ENCODE data around the gene COX8C. TPM values are rescaled to one million over a fixed set of nuclear protein-coding genes. Genes with fewer than 3 reads are reported as not detected.

Gene COX8C
- total and polyA plus RNA-seq, 2 of the 8 experiments (the other 6 are each of a cell fraction or from before 2014, with no cell fraction given): not detected

DNA sequence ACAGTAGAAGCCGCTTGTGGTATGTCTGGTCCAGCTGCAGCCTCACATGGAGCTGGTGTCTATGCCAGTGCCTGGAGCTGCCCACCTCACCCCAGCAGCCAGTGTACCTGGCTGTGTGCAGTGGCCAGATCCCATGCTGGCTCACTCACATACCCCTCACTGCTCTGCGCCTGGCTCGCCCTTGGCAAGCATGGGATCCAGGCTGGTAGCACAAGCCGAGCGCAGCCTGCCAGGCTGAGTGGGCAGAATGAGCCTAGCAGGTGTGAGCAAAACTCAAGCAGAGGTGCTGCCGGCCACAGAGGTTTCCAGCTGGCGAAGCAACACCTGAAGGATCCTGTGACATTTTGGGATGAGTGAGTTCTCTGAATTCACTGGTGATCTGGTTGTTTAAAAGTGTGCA is 9.1 kb upstream of the COX8C start:
- Histone ChIP-seq H3K18ac (ENCODE audit: extremely low read depth, low read length) (no peak overlapping the region), H2BK12ac (ENCODE audit: low read depth, low read length) (no peak overlapping the region), H2BK120ac (replicated peaks; ENCODE audit: low read depth, low read length) (no peak overlapping the region), H3K79me2 (ENCODE audit: control insufficient read depth in 1 of 2, insufficient read depth in 2 of 2, low read length in 2 of 2) (peaks cover 0 to 11% of the 10 kb centered on the region in 2 experiments; a peak in 3 of 4 replicates), H4K5ac (ENCODE audit: insufficient read length, low read depth, low read length) (no peak overlapping the region), H4K20me1 (replicated peaks in 1 of 2; ENCODE audit: control insufficient read depth in 1 of 2, insufficient read depth in 2 of 2, low read length in 2 of 2) (no peaks in the 10 kb centered on the region), H3K9ac (replicated peaks in 1 of 4; ENCODE audit: extremely low read depth in 1 of 4, low read depth in 3 of 4, low read length in 3 of 4) (no peak overlapping the region), H3K27ac (ENCODE audit: low read depth, low read length) (0 out of 2 replicates have a peak overlapping the region, but pooled peaks have one; percentile 12), H3K23me2 (ENCODE audit: low read depth, low read length) (peaks cover 7% of the 10 kb centered on the region), H3K4me3 (ENCODE audit: extremely low read depth in 1 of 4, insufficient read depth in 2 of 4, low read depth in 3 of 4, low read length in 4 of 4) (no peak overlapping the region), H3K14ac (ENCODE audit: insufficient read length) (no peak overlapping the region), H3K23ac (ENCODE audit: insufficient read length) (no peak overlapping the region), H4K91ac (replicated peaks; ENCODE audit: insufficient read length, low read length) (peak overlapping the region; percentile 55), H2BK20ac (ENCODE audit: low read length) (no peak overlapping the region), H3K56ac (replicated peaks; ENCODE audit: insufficient read length, low read depth, low read length) (no peak overlapping the region), H3K4me2 (ENCODE audit: insufficient read depth in 1 of 2, low read depth in 2 of 2, low read length in 2 of 2) (no peak overlapping the region), H3K9me3 (ENCODE audit: insufficient read depth in 2 of 2, low read depth in 1 of 2, low read length in 1 of 2) (peaks cover 13 to 21% of the 10 kb centered on the region in 2 experiments), H3K79me1 (ENCODE audit: low read depth, low read length) (peaks cover 3% of the 10 kb centered on the region; the same call in 1 of the 2 replicates), H3K27me3 (replicated peaks in 1 of 4; ENCODE audit: control insufficient read depth in 3 of 4, extremely low read depth in 1 of 4, insufficient read depth in 3 of 4, low read length in 3 of 4) (no peaks in the 10 kb centered on the region), H2AFZ (ENCODE audit: low read length) (no peak overlapping the region), H2BK15ac (ENCODE audit: low read length) (no peak overlapping the region), H4K8ac (ENCODE audit: extremely low read depth, insufficient read depth, low read length) (no peak overlapping the region), H2BK5ac (ENCODE audit: low read depth, low read length) (no peak overlapping the region), H3K36me3 (ENCODE audit: control insufficient read depth in 2 of 4, insufficient read depth in 4 of 4, low read length in 3 of 4) (peaks cover 0 to 11% (median 4%) of the 10 kb centered on the region in 4 experiments; a peak in 2 of 8 replicates), H2AK5ac (ENCODE audit: low read depth, low read length) (no peak overlapping the region), H3K4me1 (replicated peaks in 1 of 4; ENCODE audit: control insufficient read depth in 3 of 4, insufficient read depth in 4 of 4, low read length in 3 of 4) (peaks cover 2 to 8% (median 3%) of the 10 kb centered on the region in 4 experiments; a peak in 6 of 7 replicates), H3K4ac (replicated peaks; ENCODE audit: insufficient read length, low read depth, low read length) (no peak overlapping the region)
- WGBS, 2 experiments (ENCODE audit: extremely low coverage in 1 of 2, insufficient coverage in 1 of 2, insufficient read length in 1 of 2, insufficient replicate concordance in 2 of 2, low coverage in 1 of 2, low lambda C conversion rate in 2 of 2, missing lambda C conversion rate in 1 of 2): 86% methylated on average over 7 of the region's 7 CpGs; no CpG with 5 or more reads in 1 of the 2 experiments
- FAIRE-seq: no peak
- TF ChIP-seq JUN (IDR thresholded peaks at IDR 0.05; ENCODE audit: low read depth, low read length) (no peak), SP1 (IDR thresholded peaks at IDR 0.05; ENCODE audit: low read depth, low read length) (no peak), ZNF274 (IDR thresholded peaks at IDR 0.05; ENCODE audit: borderline replicate concordance, extremely low read depth, low read length) (no peak), EGR1 (IDR thresholded peaks at IDR 0.05; ENCODE audit: borderline replicate concordance, low read depth, low read length) (no peak)
- DNase-seq (ENCODE audit: low read depth in 1 of 2, low spot score in 2 of 2): no peak
- ChIA-PET POLR2A (ENCODE audit: partially characterized antibody) (interaction anchor here (1.6 kb wide), 1 partner anchor 143 kb away, joined by 4 read pairs; no protein-coding TSS in a partner anchor), CTCF (ENCODE audit: partially characterized antibody) (interaction anchor here (1.5 kb wide), 1 partner anchor 51 kb away, joined by 5 read pairs; no protein-coding TSS in a partner anchor)

Measured in H1 (cell line).